Measurements from ENCODE around the gene HDAC4.

HDAC4 gene

DNA sequence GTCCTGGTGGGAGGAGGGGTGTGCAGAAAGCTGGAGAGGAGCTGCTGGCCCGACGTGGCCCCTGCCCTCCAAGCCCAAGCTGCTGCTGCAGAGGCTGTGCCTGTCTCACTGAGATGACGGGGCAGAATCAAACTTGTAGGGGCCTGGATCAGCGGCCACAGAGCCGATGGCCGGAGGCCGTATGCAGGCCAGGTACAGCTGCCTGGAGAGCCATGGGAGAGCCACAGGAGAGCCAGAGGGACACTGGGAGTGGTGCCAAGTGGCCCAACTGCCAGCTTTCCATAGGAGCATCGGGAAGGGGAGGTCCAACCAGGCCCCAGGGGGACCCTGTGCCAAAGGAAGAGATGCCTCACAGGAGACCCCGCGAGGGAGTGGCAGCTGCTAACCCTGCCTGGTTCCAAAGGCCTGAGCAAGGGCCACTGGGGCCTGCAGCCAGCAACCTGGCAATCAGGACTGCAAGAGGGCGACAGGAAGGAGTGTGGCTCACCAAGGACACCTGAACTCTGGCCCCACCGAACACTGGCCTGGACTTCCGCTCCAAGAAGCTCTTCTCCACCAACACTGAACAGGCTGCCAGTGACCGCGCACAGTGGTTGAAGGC is 70.7 kb downstream of the HDAC4 start:
- no peak for DNase-seq (ENCODE audit: low read depth in 3 of 3, low spot score in 1 of 3)

DNA sequence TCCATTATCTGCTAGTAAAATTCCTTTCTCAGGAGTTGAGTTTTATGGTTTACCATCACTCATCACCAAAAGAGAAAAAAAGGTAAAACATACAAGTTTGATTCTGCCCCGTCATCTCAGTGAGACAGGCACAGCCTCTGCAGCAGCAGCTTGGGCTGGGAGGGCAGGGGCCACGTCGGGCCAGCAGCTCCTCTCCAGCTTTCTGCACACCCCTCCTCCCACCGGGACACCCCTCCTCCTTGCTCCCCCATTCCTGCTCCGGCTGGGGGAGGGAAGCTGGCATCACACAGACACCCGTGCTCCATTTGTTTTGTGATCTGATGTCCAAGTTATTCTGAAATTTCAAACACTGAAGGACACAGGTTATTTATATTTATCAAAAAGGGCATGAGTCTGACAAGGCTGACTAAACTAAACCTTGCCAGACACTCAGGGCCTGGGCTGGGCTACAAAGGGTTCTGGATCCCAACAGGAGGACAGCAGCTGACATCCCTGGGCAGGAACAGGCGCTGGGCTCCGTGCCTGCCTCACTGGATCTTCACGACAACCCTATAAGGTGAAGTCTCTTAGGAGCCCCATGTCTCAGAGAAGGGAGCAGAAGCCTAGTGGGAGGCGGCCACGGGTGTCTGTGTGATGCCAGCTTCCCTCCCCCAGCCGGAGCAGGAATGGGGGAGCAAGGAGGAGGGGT is 71.4 kb downstream of the HDAC4 start:
- no peak for DNase-seq (ENCODE audit: low read depth in 3 of 3, low spot score in 1 of 3)

- no peak for DNase-seq (ENCODE audit: low read depth in 3 of 3, low spot score in 1 of 3)
These were observed 72.2 kb downstream of the HDAC4 start for GRCh38 chr2:239328351-239329191.

- DNase-seq (ENCODE audit: low read depth in 3 of 3, low spot score in 1 of 3) = no peak
These were observed 73.1 kb downstream of the HDAC4 start for GRCh38 chr2:239327536-239328350.

GRCh38 chr2:239326831-239327535 is 73.8 kb downstream of the HDAC4 start:
- DNase-seq (ENCODE audit: low read depth in 3 of 3, low spot score in 1 of 3) = peak; percentile 28 to 61 (median 55)

GRCh38 chr2:239324456-239324855 is 76.4 kb downstream of the HDAC4 start:
- no peak for DNase-seq (ENCODE audit: low read depth in 3 of 3, low spot score in 1 of 3)

- DNase-seq (ENCODE audit: low read depth in 3 of 3, low spot score in 1 of 3) = no peak
These were observed 77.4 kb downstream of the HDAC4 start for GRCh38 chr2:239323447-239323846.

DNA sequence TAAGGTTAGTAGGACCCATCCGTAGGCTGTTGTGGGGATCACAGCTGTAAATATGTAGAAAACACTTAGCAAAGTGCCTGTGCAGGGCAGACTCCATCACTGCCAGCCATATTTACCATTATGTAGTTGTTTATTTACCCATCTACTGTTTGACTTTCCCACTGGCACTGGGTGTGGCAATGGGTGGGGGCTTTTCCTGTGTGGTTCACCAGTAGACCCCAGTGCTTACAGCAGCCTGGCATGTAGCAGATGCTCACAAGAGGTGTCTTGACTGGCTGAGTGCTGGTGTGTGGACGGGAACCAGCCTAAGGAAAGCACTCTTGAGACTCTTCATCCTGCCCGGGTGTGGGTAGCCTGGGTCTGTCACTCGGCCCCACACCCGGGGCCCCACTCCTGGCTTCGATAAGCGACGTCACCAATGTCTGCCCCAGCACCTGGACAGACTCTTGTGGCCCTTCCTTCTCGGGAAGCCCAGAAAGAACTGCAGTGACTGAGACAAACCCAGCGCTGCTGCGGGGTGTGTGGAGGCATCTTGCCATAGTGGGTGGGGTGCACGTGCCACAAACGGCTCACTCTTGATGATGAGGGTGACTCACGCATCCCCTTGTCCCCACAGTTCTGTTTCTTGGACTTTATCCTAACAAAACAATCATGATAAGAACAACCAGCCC is 78.3 kb downstream of the HDAC4 start:
- no peak for DNase-seq (ENCODE audit: low read depth in 3 of 3, low spot score in 1 of 3)

DNA sequence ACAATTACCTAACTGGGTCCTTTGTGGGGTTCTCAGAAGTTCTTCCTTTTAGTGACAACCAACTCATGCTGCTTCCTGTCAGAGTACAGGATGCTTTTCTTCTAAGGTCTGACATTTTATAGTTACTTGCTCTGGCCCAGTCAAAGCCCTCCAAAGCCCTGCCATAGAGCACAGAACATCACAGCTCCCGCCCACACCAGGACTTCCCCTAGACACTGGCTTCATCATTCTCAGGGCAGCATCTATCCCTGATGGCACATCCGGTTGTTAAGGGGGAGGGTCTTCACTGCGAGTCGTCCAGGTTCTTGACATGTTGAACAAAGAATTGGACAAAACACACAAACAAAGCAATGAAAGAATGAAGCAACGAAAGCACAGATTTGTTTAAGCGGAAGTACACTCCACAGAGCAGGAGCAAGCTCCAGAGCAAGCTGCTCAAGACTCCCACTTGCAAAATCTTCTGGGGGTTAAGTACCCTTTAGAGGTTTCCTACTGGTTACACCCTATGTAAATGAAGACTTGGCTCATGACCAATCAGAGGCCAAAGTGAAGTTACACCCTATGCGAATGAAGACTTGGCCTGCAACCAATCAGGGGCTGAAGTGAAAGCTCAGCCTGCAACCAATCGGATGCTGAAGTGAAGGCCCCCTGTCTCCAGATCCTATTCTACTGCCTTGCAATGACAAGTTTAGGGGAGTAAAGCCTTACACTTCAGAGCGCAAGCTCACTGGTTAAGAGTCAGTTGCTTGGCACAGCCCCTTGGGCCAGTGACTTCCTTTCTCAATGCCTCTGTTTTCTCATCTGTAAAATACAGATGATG is 79.0 kb downstream of the HDAC4 start:
- DNase-seq (ENCODE audit: low read depth in 3 of 3, low spot score in 1 of 3) = no peak

DNA sequence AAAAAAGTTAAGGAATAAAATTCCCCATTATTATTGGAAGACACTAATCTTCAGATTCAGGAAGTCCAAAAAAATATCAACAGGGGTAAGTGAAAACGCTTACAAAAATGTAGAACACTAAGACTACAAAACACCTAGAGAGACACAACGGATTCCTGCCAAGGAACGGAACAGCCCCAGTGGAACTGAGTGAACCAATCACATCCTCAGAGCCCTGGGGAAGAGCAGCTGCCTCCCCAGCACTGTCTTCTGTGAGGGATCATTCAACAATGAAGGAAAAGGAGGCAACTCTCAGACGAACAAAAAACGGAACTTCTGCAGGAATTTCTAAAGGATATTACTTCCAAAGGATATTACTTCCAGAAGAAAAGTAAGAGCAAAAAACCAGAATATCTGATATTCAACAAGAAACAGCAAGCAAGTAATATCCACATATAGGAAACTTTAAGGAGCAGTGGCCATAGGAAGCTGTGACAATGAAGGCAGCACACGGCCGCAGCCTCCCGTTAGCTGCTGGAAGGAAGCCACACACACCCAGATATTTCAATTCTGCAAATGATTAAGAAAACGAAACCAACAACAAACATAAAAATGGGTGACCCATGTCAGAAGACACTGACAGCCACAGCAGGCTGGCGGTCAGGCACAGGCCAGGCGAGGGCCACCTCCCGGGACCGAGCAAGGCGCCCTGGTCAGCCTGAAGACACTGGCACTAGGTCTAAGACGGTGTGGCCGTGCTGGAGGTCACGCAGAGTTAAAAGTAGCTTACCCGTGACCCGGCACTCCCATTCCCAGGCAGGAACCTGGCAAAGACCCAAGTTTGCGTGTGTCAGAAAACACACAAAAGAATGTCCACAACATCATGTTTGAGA is 81.8 kb downstream of the HDAC4 start:
- DNase-seq (ENCODE audit: low read depth in 3 of 3, low spot score in 1 of 3) = no peak

- no peak for DNase-seq (ENCODE audit: low read depth in 3 of 3, low spot score in 1 of 3)
These were observed 82.6 kb downstream of the HDAC4 start for GRCh38 chr2:239318151-239318611.

DNA sequence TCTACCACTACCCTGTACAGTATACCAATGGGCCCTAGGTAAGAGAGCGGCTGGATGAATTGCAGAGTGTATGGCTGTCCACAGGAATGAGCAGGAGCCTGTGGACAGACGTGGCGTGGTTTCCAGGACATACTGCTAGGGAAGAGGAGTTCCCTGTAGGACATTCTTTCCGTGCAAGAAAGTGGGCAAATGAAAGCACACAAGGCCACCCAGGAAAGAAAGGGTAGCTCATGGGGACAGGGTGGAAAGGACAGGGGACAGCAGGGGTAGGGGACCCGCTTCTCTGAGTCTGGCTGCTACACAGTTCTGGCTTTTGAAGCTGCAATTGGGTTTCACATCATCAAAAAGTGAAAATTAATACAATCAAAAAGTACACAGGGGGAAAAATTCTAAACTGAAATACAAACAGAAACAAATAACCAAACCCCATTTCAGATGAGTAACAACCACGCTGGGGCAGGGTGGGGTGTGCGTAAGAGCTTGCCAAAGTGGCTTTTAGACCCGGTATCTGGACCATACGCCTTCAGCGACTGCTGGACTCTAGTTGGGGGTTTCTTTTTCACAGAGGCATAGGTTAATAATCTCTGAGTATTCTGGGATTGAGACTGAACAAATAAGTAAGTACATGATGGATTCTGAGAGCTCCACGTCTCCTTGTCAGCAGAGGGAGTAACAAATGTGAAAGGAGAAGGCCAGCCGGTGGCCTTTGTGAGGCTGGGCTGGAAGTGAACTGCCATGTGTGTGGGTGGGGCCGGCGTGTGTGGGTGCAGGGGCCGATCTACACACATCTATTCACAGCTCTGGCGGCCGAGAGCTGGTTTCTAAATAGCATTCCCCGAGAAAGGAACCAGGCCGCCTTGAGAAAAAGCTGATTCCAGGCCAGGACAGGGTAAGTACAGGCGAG is 84.0 kb downstream of the HDAC4 start:
- DNase-seq (ENCODE audit: low read depth in 3 of 3, low spot score in 1 of 3) = no peak

GRCh38 chr2:239315308-239315707 is 85.5 kb downstream of the HDAC4 start:
- DNase-seq (ENCODE audit: low read depth in 3 of 3, low spot score in 1 of 3) = no peak

DNA sequence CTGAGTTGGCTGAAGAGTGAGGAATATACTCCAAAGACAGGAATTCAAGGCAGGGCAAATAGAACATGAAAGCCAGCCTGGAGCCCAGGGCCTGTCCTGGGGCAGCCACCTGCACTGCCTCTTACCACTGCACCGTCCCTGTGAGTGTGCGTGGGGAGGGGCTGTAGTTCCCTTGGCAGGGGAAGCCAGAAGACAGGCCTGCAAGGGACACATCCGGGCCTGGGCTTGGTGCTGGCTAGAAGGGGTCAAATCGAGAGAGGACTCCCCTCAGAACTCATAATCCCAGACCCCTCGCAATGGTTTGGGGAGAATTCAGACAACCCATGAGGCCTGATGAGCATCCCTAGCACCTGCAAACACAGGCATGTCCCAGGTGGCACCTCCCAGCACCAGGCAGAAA is 87.0 kb downstream of the HDAC4 start:
- DNase-seq (ENCODE audit: low read depth in 3 of 3, low spot score in 1 of 3) = no peak

GRCh38 chr2:239312741-239313667 is 87.8 kb downstream of the HDAC4 start:
- no peak for DNase-seq (ENCODE audit: low read depth in 3 of 3, low spot score in 1 of 3)

- DNase-seq (ENCODE audit: low read depth in 3 of 3, low spot score in 1 of 3) = no peak
These were observed 88.7 kb downstream of the HDAC4 start for GRCh38 chr2:239312081-239312511.
